Measurements from ENCODE around the gene UBAC2.

- TF ChIP-seq CTCF (conservative IDR thresholded peaks at IDR 0.05; ENCODE audit: low read length), result no peak
- no peak for TF ChIP-seq EZH2phosphoT487 (IDR thresholded peaks at IDR 0.05; ENCODE audit: borderline replicate concordance, low read depth, low read length)
Measured at GRCh38 chr13:99399623-99399974, 198.9 kb downstream of the UBAC2 start.

Measured in OCI-LY7 (cell line).